GM21423 (cell line): ENCODE results near the gene PDZRN4.

Source experiments
- ATAC-seq: cut with Tn5 transposase; IDR thresholded peaks from one replicate; pipeline ENCODE4 v1.9.1; 2021; ENCODE audit warnings: mild to moderate bottlenecking, moderate library complexity; ENCODE audit not compliant: unreplicated experiment

The PDZRN4 gene

DNA sequence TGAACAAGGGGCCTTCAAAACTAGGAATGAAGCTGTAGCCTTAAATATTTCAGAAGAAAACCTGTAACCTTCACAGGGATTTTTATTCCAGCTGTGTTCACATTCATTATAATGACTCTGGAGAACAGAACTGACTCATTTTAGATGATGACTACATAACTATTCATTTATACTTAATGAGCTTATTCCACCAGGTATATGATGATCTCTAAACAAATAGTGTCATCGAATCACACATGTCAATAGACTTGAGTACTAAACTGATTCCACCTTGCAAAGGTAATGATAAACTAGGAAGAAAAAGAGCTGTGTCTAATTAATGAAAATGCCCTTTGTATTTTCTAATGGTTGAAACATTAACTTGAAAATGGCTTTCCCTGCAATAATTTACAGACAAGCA, 433.2 kb downstream of the PDZRN4 start:
- ATAC-seq, result no peak
